Measurements from ENCODE around the gene TTLL11.

GRCh38 chr9:121955649-121956048 is 137.5 kb downstream of the TTLL11 start:
- TF ChIP-seq CTCF (IDR thresholded peaks at IDR 0.05) (no peak), POLR2A (IDR thresholded peaks at IDR 0.05) (no peak)

Data from Peyer's patch (tissue), 4 donors.